AG04450 (cell line): ENCODE data around the gene FABP7. TPM values are rescaled to one million over a fixed set of nuclear protein-coding genes. Genes with fewer than 3 reads are reported as not detected.

Source experiments
- CTCF ChIA-PET: fragments of 300-600, 350-600 bp; formaldehyde crosslinking; extraction: SDS; loops from one replicate; lab custom pipeline; 2022; ENCODE audit warnings: antibody characterized with exemption, inconsistent platforms; lab: Charles Lee
- POLR2A ChIA-PET: fragments of 350-600 bp; formaldehyde crosslinking; extraction: SDS; loops from one replicate; lab custom pipeline; 2021; ENCODE audit warnings: antibody characterized with exemption, inconsistent platforms; lab: Yijun Ruan, JAX
- DNase-seq: peaks from one replicate; pipeline ENCODE4 v3.0.0-alpha.2; 2011; ENCODE audit warnings: low read depth, low spot score
- H3K27ac ChIP-seq: one replicate; pipeline ENCODE4 v1.5.1; 2012; ENCODE audit warnings: low read depth, low read length, control low read depth
- H3K27me3 ChIP-seq: one replicate; pipeline ENCODE4 v1.6.0; 2012; ENCODE audit warnings: low read length; ENCODE audit not compliant: control insufficient read depth, insufficient read depth
- H3K4me3 ChIP-seq: 2 replicates; pipeline ENCODE4 v1.5.1; 2011; ENCODE audit warnings: mild to moderate bottlenecking, low read depth, low read length, control low read depth
- H3K9me3 ChIP-seq: 2 replicates; pipeline ENCODE4 v1.5.1; 2012; ENCODE audit warnings: low read length; ENCODE audit not compliant: control insufficient read depth, insufficient read depth
- polyA plus RNA-seq: library from polyadenylated mRNA; depleted of rRNA; stranded (reverse); fragments of >200 nt; gene quantifications from 2 replicates; pipeline ENCODE4 v1.2.3, GENCODE V29; 2011
- TF ChIP-seq, protein P1 (sequence below): IDR thresholded peaks from 2 replicates; pipeline ENCODE4 v1.5.1; 2011; ENCODE audit warnings: low read depth, low read length, control low read depth, inconsistent platforms

FABP7 gene
- polyA plus RNA-seq, 1 experiment = not detected

GRCh38 chr6:122787721-122788120 is 8.2 kb downstream of the FABP7 start:
- H3K27me3 ChIP-seq = no peaks in the 10 kb centered on the region
- CTCF ChIA-PET = interaction anchor here (1.2 kb wide), 1 partner anchor 57 kb away, joined by 4 read pairs; no protein-coding TSS in a partner anchor
- no peak overlapping the region for H3K4me3 ChIP-seq
- DNase-seq = no peak
- POLR2A ChIA-PET = no interaction called here
- H3K9me3 ChIP-seq = no peaks in the 10 kb centered on the region
- no peak overlapping the region for H3K27ac ChIP-seq
- TF ChIP-seq, protein P1, sequence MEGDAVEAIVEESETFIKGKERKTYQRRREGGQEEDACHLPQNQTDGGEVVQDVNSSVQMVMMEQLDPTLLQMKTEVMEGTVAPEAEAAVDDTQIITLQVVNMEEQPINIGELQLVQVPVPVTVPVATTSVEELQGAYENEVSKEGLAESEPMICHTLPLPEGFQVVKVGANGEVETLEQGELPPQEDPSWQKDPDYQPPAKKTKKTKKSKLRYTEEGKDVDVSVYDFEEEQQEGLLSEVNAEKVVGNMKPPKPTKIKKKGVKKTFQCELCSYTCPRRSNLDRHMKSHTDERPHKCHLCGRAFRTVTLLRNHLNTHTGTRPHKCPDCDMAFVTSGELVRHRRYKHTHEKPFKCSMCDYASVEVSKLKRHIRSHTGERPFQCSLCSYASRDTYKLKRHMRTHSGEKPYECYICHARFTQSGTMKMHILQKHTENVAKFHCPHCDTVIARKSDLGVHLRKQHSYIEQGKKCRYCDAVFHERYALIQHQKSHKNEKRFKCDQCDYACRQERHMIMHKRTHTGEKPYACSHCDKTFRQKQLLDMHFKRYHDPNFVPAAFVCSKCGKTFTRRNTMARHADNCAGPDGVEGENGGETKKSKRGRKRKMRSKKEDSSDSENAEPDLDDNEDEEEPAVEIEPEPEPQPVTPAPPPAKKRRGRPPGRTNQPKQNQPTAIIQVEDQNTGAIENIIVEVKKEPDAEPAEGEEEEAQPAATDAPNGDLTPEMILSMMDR = no peak

- POLR2A ChIA-PET = interaction anchor here (1.7 to 2.0 kb wide), 4 partner anchors 11 to 51 kb away, joined by 9 to 37 read pairs (median 26); no protein-coding TSS in a partner anchor
- TF ChIP-seq, protein P1 = no peak
- DNase-seq = no peak
- H3K9me3 ChIP-seq = no peaks in the 10 kb centered on the region
- CTCF ChIA-PET = interaction anchor here (0.9 to 6.3 kb wide), 4 partner anchors 12 to 65 kb away, joined by 4 to 35 read pairs (median 18); no protein-coding TSS in a partner anchor
- H3K4me3 ChIP-seq = peak overlapping the region; percentile 91
- no peaks in the 10 kb centered on the region for H3K27me3 ChIP-seq
- H3K27ac ChIP-seq = peak overlapping the region; percentile 96
Measured at GRCh38 chr6:122788208-122788607, 8.7 kb downstream of the FABP7 start.

DNA sequence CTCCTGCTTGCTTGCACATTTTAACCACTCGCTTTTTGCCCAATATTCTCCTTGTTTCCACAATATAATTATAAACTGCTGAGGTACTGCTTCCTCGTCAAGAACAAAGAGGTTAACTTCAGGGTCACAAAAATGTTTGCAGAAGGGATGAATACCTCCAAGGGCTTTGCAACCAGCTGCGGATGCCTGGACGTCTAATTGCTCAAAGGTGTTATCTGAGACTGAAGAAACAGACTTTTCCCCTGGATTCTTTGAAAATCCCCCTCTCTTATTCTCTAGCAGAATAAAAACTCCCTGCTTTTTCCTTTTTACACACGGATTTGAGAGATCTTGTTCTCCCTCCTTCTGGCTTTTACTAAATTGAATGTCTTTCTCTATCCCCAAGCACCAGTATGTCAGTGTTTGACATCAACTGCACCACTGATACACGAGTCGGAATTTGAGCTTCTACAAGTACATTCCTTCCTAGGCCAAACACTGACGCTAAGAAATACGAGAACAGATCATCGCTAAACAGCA is 9.2 kb downstream of the FABP7 start:
- Histone ChIP-seq H3K27ac (peak overlapping the region; percentile 96), H3K9me3 (no peaks in the 10 kb centered on the region), H3K4me3 (peak overlapping the region; percentile 91), H3K27me3 (no peaks in the 10 kb centered on the region)
- ChIA-PET POLR2A (interaction anchor here (0.6 to 2.0 kb wide), 14 partner anchors 10 to 317 kb away, joined by 3 to 37 read pairs (median 6); partner anchors contain the start of gene SERINC1), CTCF (interaction anchor here (0.9 to 6.3 kb wide), 9 partner anchors 9 to 66 kb away, joined by 3 to 35 read pairs (median 5); partner anchors contain the start of gene FABP7)
- DNase-seq = no peak
- TF ChIP-seq, protein P1 = no peak

- H3K27me3 ChIP-seq = no peaks in the 10 kb centered on the region
- peak; percentile 92 for DNase-seq
- H3K9me3 ChIP-seq = no peaks in the 10 kb centered on the region
- peak within 1 kb of the TSS; percentile 91 for H3K4me3 ChIP-seq
- CTCF ChIA-PET = interaction anchor here (0.6 to 6.3 kb wide), 12 partner anchors 10 to 66 kb away, joined by 3 to 35 read pairs (median 4); partner anchors contain the start of gene FABP7
- POLR2A ChIA-PET = interaction anchor here (0.6 to 2.0 kb wide), 16 partner anchors 10 to 318 kb away, joined by 3 to 37 read pairs (median 5); partner anchors contain the start of genes FABP7 and SERINC1
- peak within 1 kb of the TSS; percentile 96 for H3K27ac ChIP-seq
- TF ChIP-seq, protein P1 = peak; percentile 43; the same call in 1 of the 2 replicates
Measured at GRCh38 chr6:122789182-122790027, 9.9 kb downstream of the FABP7 start, which contains the start of gene SMPDL3A. Gene SMPDL3A (plus strand): TSS chr6:122789258. CDS start chr6:122789347, 89 bp downstream.
